DND-41 (cell line): ENCODE results near the gene NUAK1.

Experiments
- EZH2 ChIP-seq: IDR thresholded peaks from 3 replicates; pipeline ENCODE4 v1.6.1; 2012; ENCODE audit warnings: borderline replicate concordance, low read depth, mild to moderate bottlenecking, moderate library complexity, low read length, inconsistent platforms; ENCODE audit not compliant: severe bottlenecking
- TF ChIP-seq, protein P1 (sequence below): IDR thresholded peaks from 2 replicates; pipeline ENCODE4 v1.5.1; 2012; ENCODE audit warnings: borderline replicate concordance, low read length, moderate library complexity, mild to moderate bottlenecking; ENCODE audit not compliant: poor library complexity, severe bottlenecking; ENCODE audit errors: extremely low read depth

GRCh38 chr12:106130474-106131113 lies 8.2 kb downstream of the NUAK1 start:
- no peak for TF ChIP-seq EZH2
- TF ChIP-seq, protein P1, sequence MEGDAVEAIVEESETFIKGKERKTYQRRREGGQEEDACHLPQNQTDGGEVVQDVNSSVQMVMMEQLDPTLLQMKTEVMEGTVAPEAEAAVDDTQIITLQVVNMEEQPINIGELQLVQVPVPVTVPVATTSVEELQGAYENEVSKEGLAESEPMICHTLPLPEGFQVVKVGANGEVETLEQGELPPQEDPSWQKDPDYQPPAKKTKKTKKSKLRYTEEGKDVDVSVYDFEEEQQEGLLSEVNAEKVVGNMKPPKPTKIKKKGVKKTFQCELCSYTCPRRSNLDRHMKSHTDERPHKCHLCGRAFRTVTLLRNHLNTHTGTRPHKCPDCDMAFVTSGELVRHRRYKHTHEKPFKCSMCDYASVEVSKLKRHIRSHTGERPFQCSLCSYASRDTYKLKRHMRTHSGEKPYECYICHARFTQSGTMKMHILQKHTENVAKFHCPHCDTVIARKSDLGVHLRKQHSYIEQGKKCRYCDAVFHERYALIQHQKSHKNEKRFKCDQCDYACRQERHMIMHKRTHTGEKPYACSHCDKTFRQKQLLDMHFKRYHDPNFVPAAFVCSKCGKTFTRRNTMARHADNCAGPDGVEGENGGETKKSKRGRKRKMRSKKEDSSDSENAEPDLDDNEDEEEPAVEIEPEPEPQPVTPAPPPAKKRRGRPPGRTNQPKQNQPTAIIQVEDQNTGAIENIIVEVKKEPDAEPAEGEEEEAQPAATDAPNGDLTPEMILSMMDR = no peak
